Liver (tissue), 3 donors: ENCODE measurements around the gene C16orf78.

ENCODE experiments used
- CTCF ChIP-seq: fragments of 150-350 bp; IDR thresholded peaks from 2 replicates; pipeline ENCODE4 v1.5.1; 2017; ENCODE audit warnings: improper control_type of control experiment, low read depth, low read length; ENCODE audit not compliant: missing input control
- RAD21 ChIP-seq, 2 donors: IDR thresholded peaks; 2 replicates each; pipeline ENCODE4 v1.6.1; 2016; ENCODE audit warnings: antibody characterized with exemption in 2 of 2, mild to moderate bottlenecking in 2 of 2
- YY1 ChIP-seq: IDR thresholded peaks from 2 replicates; pipeline ENCODE4 v1.6.1; 2016; ENCODE audit warnings: antibody characterized with exemption, mild to moderate bottlenecking
- donor health status: healthy.
- donor health status: healthy.

- no peak for TF ChIP-seq CTCF
- no peak for TF ChIP-seq YY1
- TF ChIP-seq RAD21 (IDR thresholded peaks at IDR 0.05) = no peak
Measured at GRCh38 chr16:49333259-49333597, 40.4 kb upstream of the C16orf78 start.
